Natural killer cell treated with Interleukin-12 subunit alpha and Interleukin-12 subunit beta and Interleukin-15 and Interleukin-18, amount 100 ng/mL, for 72 hours (primary cell): ENCODE measurements around the gene ITGA4. TPM values are rescaled to one million over a fixed set of nuclear protein-coding genes. Genes with fewer than 3 reads are reported as not detected.

Experiments used
- ATAC-seq, 2 donors: fragments of 150-1000 bp; cut with Tn5 transposase in 1 of 2; sonication (Bioruptor Pico), chemical (Tn5 transposase) in 1 of 2; 2 replicates each; pipeline ENCODE4 v1.10.0; 2021
- DNase-seq: peaks from one replicate; pipeline ENCODE4 v3.0.0; 2022; ENCODE audit warnings: low spot score
- H3K27ac Mint-ChIP-seq, 2 donors: 1 replicate in 1 of 2; 2 replicates in 1 of 2; pipeline ENCODE4 v1.8.0; 2022; ENCODE audit warnings: mixed read lengths in 2 of 2, mild to moderate bottlenecking in 1 of 2, moderate library complexity in 1 of 2
- H3K27me3 Mint-ChIP-seq, 2 donors: 1 replicate in 1 of 2; 2 replicates in 1 of 2; pipeline ENCODE4 v1.8.0; 2022; ENCODE audit warnings: mixed read lengths in 2 of 2
- H3K36me3 Mint-ChIP-seq: one replicate; pipeline ENCODE4 v1.8.0; 2022; ENCODE audit warnings: mixed read lengths
- H3K4me1 Mint-ChIP-seq, 2 donors: 1 replicate in 1 of 2; 2 replicates in 1 of 2; pipeline ENCODE4 v1.8.0; 2022; ENCODE audit warnings: low read depth in 2 of 2, mixed read lengths in 2 of 2, mild to moderate bottlenecking in 1 of 2
- H3K4me3 Mint-ChIP-seq: one replicate; pipeline ENCODE4 v1.8.0; 2022; ENCODE audit warnings: mixed read lengths
- H3K9me3 Mint-ChIP-seq: 2 replicates; pipeline ENCODE4 v1.8.0; 2022; ENCODE audit warnings: mixed read lengths
- total RNA-seq, 2 donors: library from RNA; stranded (reverse); gene quantifications; one replicate each; pipeline ENCODE4 v1.2.3, GENCODE V29; 2022

The ITGA4 gene
- total RNA-seq, 2 donors from 2014 or later = 52.1 to 147 TPM

GRCh38 chr2:181499231-181499630 lies 42.0 kb downstream of the ITGA4 start:
- H3K9me3 Mint-ChIP-seq = no peaks in the 10 kb centered on the region
- DNase-seq (no peak), ATAC-seq (no peak)
- H3K4me1 Mint-ChIP-seq = no peaks in the 10 kb centered on the region
- H3K27me3 Mint-ChIP-seq = no peaks in the 10 kb centered on the region
- peaks cover 27% of the 10 kb centered on the region for H3K36me3 Mint-ChIP-seq
- H3K27ac Mint-ChIP-seq = no peak overlapping the region
- no peak overlapping the region for H3K4me3 Mint-ChIP-seq

- Mint-ChIP-seq H3K4me3 (no peak overlapping the region), H3K9me3 (no peaks in the 10 kb centered on the region), H3K27ac (no peak overlapping the region), H3K27me3 (no peaks in the 10 kb centered on the region), H3K4me1 (peaks cover 0 to 3% of the 10 kb centered on the region in 2 donors), H3K36me3 (peaks cover 27% of the 10 kb centered on the region)
- ATAC-seq (no peak), DNase-seq (no peak)
These were observed 43.0 kb downstream of the ITGA4 start for GRCh38 chr2:181500201-181500600.

GRCh38 chr2:181515719-181516118 lies 58.5 kb downstream of the ITGA4 start:
- H3K27ac Mint-ChIP-seq = peak overlapping the region; percentile 53 to 73
- H3K4me3 Mint-ChIP-seq = no peak overlapping the region
- DNase-seq (no peak), ATAC-seq (no peak)
- H3K27me3 Mint-ChIP-seq = no peaks in the 10 kb centered on the region
- peaks cover 23 to 31% of the 10 kb centered on the region in 2 donors for H3K4me1 Mint-ChIP-seq
- H3K9me3 Mint-ChIP-seq = no peaks in the 10 kb centered on the region
- peaks cover 30% of the 10 kb centered on the region for H3K36me3 Mint-ChIP-seq

- ATAC-seq = no peak
- no peak overlapping the region for H3K4me3 Mint-ChIP-seq
- H3K9me3 Mint-ChIP-seq = no peaks in the 10 kb centered on the region
- H3K27me3 Mint-ChIP-seq = no peaks in the 10 kb centered on the region
- no peak for DNase-seq
- H3K4me1 Mint-ChIP-seq = peaks cover 22 to 29% of the 10 kb centered on the region in 2 donors
- H3K27ac Mint-ChIP-seq = peak overlapping the region; percentile 53 to 73
- peaks cover 22% of the 10 kb centered on the region for H3K36me3 Mint-ChIP-seq
These were observed 59.8 kb downstream of the ITGA4 start for GRCh38 chr2:181516992-181517391.

DNA sequence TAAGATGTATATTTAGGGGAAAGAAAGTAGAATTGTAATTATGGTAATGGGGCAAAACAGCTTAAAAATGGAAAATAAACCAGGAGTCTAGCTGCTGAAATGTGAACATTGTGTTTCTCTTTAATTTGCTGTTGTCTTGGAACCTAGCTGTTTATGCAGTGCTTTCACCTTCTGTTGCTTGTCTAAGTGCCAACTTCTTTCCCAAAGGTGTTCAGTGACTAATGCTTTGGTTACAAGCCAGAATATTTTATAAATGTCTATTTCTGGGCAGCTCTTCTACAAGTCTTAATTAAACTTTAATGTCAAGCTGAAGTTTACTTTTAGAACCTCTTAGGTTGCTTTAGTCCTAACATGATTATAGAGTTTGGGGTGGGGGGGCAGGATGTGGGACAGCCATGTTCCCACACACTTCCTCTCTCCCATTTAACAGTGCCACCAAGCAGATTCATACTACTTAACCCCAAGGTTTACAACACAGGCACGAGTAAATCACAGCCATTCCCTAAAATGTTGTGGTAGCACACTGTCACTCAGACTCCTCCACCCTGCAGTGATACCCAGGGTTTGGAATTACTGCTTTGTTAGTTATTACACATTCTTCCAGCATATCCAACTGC lies 60.6 kb downstream of the ITGA4 start:
- no peak for DNase-seq
- no peak for ATAC-seq
- Mint-ChIP-seq H3K36me3 (peaks cover 17% of the 10 kb centered on the region), H3K9me3 (no peaks in the 10 kb centered on the region), H3K4me3 (no peak overlapping the region), H3K27me3 (no peaks in the 10 kb centered on the region), H3K4me1 (peaks cover 19 to 25% of the 10 kb centered on the region in 2 donors), H3K27ac (peak overlapping the region; percentile 53 to 73)

GRCh38 chr2:181520253-181520652 lies 63.1 kb downstream of the ITGA4 start:
- DNase-seq (no peak), ATAC-seq (no peak)
- Mint-ChIP-seq H3K4me3 (no peak overlapping the region), H3K4me1 (peaks cover 19 to 25% of the 10 kb centered on the region in 2 donors), H3K27ac (peak overlapping the region; percentile 32 to 46), H3K36me3 (peaks cover 11% of the 10 kb centered on the region), H3K27me3 (no peaks in the 10 kb centered on the region), H3K9me3 (no peaks in the 10 kb centered on the region)

DNA sequence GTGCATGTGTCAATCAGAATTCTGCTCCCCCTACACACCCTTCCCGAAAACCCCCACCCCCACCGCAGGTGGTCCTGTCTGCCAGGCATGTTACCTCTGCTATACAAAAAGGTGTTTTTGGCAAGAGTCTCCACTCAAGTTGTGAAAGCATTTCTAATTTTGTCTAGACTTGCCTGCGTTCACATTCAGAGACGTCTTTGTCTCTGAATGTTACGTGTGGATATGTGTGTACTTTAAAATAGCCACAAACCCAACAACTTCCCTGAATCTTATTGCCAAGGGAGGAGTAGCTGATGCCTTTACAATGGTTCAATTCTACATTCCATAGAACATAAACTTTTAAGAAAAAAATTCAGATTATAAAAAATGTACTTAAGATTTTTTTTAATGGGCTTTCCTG lies 66.6 kb downstream of the ITGA4 start:
- no peaks in the 10 kb centered on the region for H3K9me3 Mint-ChIP-seq
- ATAC-seq = no peak
- peaks cover 0 to 6% of the 10 kb centered on the region in 2 donors for H3K4me1 Mint-ChIP-seq
- no peak for DNase-seq
- H3K4me3 Mint-ChIP-seq = no peak overlapping the region
- peaks cover 14% of the 10 kb centered on the region for H3K36me3 Mint-ChIP-seq
- no peak overlapping the region for H3K27ac Mint-ChIP-seq
- H3K27me3 Mint-ChIP-seq = no peaks in the 10 kb centered on the region

- DNase-seq = no peak
- Mint-ChIP-seq H3K4me1 (peaks cover 0 to 2% of the 10 kb centered on the region in 2 donors), H3K27me3 (no peaks in the 10 kb centered on the region), H3K36me3 (peaks cover 14% of the 10 kb centered on the region), H3K9me3 (no peaks in the 10 kb centered on the region), H3K4me3 (no peak overlapping the region), H3K27ac (no peak overlapping the region)
- ATAC-seq = no peak
These were observed 68.8 kb downstream of the ITGA4 start for GRCh38 chr2:181526014-181526413.

DNA sequence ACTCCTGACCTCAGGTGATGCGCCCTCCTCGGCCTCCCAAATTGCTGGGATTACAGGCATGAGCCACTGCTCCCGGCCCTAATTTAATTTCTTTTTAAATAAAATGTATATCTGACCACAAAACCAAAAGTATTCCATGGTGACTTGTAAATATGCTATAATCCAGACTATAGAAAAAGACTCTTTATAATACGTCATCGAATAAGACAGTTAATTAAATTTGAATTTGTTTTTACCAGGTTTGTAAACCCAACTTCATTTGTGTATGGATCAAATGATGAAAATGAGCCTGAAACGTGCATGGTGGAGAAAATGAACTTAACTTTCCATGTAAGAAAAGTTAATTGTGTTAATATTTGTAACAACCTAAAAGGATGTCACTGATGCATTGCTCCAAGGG lies 69.9 kb downstream of the ITGA4 start:
- peaks cover 0 to 2% of the 10 kb centered on the region in 2 donors for H3K4me1 Mint-ChIP-seq

DNA sequence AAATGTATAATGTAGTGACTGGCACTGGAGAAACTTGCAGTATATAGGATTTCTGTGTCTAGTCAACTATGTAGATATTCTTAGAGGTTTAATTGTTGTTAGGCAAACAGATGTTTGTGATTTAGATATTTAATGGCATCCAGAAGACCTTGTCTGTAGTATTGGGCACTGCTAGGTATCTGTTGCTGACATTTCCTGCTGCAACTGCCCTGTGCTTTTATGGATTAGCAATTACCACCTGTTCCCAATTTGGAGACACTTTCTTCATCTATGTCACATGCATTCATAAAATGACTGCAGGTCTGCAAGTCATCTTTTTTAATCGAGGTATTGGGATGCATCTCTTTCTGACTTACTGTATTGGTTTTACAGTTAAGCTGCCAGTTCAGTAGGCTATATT lies 71.3 kb downstream of the ITGA4 start:
- no peak for DNase-seq
- no peak for ATAC-seq
- peaks cover 14% of the 10 kb centered on the region for H3K36me3 Mint-ChIP-seq
- peaks cover 0 to 2% of the 10 kb centered on the region in 2 donors for H3K4me1 Mint-ChIP-seq
- H3K9me3 Mint-ChIP-seq = no peaks in the 10 kb centered on the region
- H3K27me3 Mint-ChIP-seq = no peaks in the 10 kb centered on the region
- no peak overlapping the region for H3K27ac Mint-ChIP-seq
- no peak overlapping the region for H3K4me3 Mint-ChIP-seq

More for the DNA sequence above, 69.9 kb downstream of the ITGA4 start:
- ATAC-seq = no peak
- H3K9me3 Mint-ChIP-seq = no peaks in the 10 kb centered on the region
- no peak for DNase-seq
- H3K36me3 Mint-ChIP-seq = peaks cover 14% of the 10 kb centered on the region
- H3K27me3 Mint-ChIP-seq = no peaks in the 10 kb centered on the region
- H3K27ac Mint-ChIP-seq = no peak overlapping the region
- H3K4me3 Mint-ChIP-seq = no peak overlapping the region

- Mint-ChIP-seq H3K36me3 (peaks cover 36% of the 10 kb centered on the region), H3K4me3 (no peak overlapping the region), H3K9me3 (no peaks in the 10 kb centered on the region), H3K4me1 (no peaks in the 10 kb centered on the region), H3K27me3 (no peaks in the 10 kb centered on the region), H3K27ac (no peak overlapping the region)
- DNase-seq (no peak), ATAC-seq (no peak)
These were observed 79.5 kb downstream of the ITGA4 start for GRCh38 chr2:181536730-181537129.

DNA sequence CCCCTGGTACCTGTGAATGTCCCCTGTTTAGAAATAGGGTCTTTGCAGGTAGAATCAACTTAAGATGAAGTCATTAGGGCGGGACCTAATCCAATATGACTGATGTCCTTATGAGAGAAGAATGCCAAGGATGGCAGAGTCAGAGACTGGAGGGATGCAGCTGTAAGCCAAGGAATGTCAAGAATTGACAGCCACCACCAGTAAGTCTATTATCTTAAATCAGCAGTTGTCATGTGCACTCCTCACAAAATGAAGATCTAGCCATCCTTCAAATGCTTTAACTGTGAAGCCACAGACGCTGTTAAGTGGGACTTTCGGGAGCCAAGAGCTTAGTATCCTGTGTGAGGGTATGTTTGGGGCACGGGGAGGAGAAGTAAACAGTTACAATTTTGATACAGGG lies 83.2 kb downstream of the ITGA4 start:
- Mint-ChIP-seq H3K9me3 (no peaks in the 10 kb centered on the region), H3K36me3 (peaks cover 24% of the 10 kb centered on the region), H3K4me1 (no peaks in the 10 kb centered on the region), H3K4me3 (no peak overlapping the region), H3K27ac (peak overlapping the region in 1 of 2 donors; percentile 6), H3K27me3 (no peaks in the 10 kb centered on the region)
- ATAC-seq (no peak), DNase-seq (no peak)

- Mint-ChIP-seq H3K9me3 (no peaks in the 10 kb centered on the region), H3K36me3 (peaks cover 23% of the 10 kb centered on the region), H3K27me3 (no peaks in the 10 kb centered on the region), H3K27ac (no peak overlapping the region), H3K4me3 (no peak overlapping the region), H3K4me1 (no peaks in the 10 kb centered on the region)
- DNase-seq (no peak), ATAC-seq (no peak)
These were observed 85.0 kb downstream of the ITGA4 start for GRCh38 chr2:181542170-181542569.

DNA sequence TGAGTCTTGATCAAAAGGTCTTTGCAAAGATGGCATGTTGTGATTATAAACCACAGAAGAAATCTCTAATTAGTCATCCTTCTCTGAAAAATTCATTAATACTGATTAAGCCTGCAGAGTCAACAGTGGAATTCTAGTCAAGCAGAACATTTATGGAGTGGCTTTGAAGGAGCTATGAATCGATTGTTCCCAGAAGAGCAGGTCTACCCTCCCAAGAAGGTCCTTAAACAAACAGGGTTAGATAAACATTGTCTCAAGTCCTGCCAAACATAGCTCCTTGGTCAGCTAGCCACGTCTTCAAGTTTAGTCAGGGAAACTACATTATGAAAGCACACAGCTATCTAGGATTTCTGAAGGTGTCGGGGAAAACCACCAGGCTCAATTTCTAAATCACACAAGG lies 88.9 kb downstream of the ITGA4 start:
- Mint-ChIP-seq H3K9me3 (no peaks in the 10 kb centered on the region), H3K36me3 (peaks cover 5% of the 10 kb centered on the region), H3K27ac (no peak overlapping the region), H3K27me3 (no peaks in the 10 kb centered on the region), H3K4me1 (no peaks in the 10 kb centered on the region), H3K4me3 (no peak overlapping the region)
- DNase-seq (no peak), ATAC-seq (no peak)

DNA sequence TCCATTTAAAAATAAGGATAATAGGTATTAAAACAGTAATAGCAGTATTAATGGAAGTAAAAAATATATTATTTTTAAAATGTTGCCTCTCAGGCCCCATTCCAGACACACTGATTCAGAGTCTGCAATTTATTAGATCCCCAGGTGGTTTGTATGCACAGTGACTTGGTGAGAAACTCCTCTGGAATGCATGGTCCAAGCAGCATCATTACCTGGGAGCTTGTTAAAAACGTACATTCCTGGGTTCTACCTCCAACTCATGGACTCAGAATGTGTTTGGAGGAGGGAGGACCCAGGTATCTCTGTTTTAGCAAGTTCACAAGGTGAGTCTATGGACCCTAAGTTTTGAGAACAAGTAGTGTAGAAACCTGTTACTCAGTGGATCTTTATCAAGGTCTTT lies 95.6 kb downstream of the ITGA4 start:
- no peak for ATAC-seq
- no peaks in the 10 kb centered on the region for H3K9me3 Mint-ChIP-seq

More for the DNA sequence above, 95.6 kb downstream of the ITGA4 start:
- H3K27ac Mint-ChIP-seq = no peak overlapping the region
- no peaks in the 10 kb centered on the region for H3K27me3 Mint-ChIP-seq
- DNase-seq = no peak
- H3K4me3 Mint-ChIP-seq = no peak overlapping the region
- no peaks in the 10 kb centered on the region for H3K4me1 Mint-ChIP-seq
- no peaks in the 10 kb centered on the region for H3K36me3 Mint-ChIP-seq
